Tibial nerve (tissue), 4 donors: Measurements from ENCODE around the gene APOBEC2. TPM values are rescaled to one million over a fixed set of nuclear protein-coding genes. Genes with fewer than 3 reads are reported as not detected.

Source experiments
- DNase-seq, 2 donors: peaks; one replicate each; pipeline ENCODE4 v3.0.0-alpha.2; 2019; ENCODE audit warnings: low spot score in 2 of 2
- H3K27ac ChIP-seq, 4 donors: fragments of 200-600 bp; sonication (generic) in 3 of 4; one replicate each; pipeline ENCODE4 v1.5.1; 2017 to 2019; ENCODE audit warnings: mild to moderate bottlenecking in 1 of 4
- H3K27me3 ChIP-seq, 2 donors: fragments of 200-600 bp; sonication (generic) in 1 of 2; one replicate each; pipeline versions ENCODE4 v1.5.1 to v1.6.0; 2017 to 2019
- H3K36me3 ChIP-seq, 3 donors: fragments of 200-600 bp; sonication (generic); one replicate each; pipeline ENCODE4 v1.5.1; 2018 to 2019
- H3K4me1 ChIP-seq, 4 donors: fragments of 200-600 bp; sonication (generic) in 3 of 4; one replicate each; pipeline ENCODE4 v1.5.1; 2017 to 2019
- H3K4me3 ChIP-seq, 4 donors: fragments of 200-600 bp; sonication (generic) in 3 of 4; one replicate each; pipeline ENCODE4 v1.5.1; 2017 to 2019; ENCODE audit warnings: mild to moderate bottlenecking in 1 of 4, moderate library complexity in 1 of 4
- H3K9me3 ChIP-seq, 4 donors: fragments of 200-600 bp; sonication (generic) in 3 of 4; one replicate each; pipeline ENCODE4 v1.5.1; 2017 to 2019
- CTCF ChIP-seq, 5 experiments: fragments of 200-600 bp in 3 of 5; fragments of 450-650 bp in 2 of 5; sonication (generic) in 3 of 5; IDR thresholded peaks; one replicate each; pipeline ENCODE4 v1.5.1; 2016 to 2019; ENCODE audit warnings: antibody characterized with exemption in 5 of 5, mild to moderate bottlenecking in 3 of 5, moderate library complexity in 2 of 5
- EP300 ChIP-seq, 2 donors: sonication (generic); formaldehyde crosslinking; IDR thresholded peaks; one replicate each; pipeline ENCODE4 v1.6.1; 2017; ENCODE audit warnings: antibody characterized with exemption in 2 of 2, mild to moderate bottlenecking in 1 of 2
- POLR2A ChIP-seq, 2 donors: fragments of 450-650 bp; IDR thresholded peaks; one replicate each; pipeline ENCODE4 v1.6.1; 2017; ENCODE audit warnings: antibody characterized with exemption in 2 of 2, mild to moderate bottlenecking in 2 of 2, moderate library complexity in 2 of 2
- WGBS, 2 donors: methylation state at CpG; one replicate each; pipeline ENCODE4 v1.1.5; 2018; 5-methylcytosine and 5-hydroxymethylcytosine counted together
- total RNA-seq, 4 donors: library from RNA; depleted of rRNA; stranded (reverse); fragments of >200 nt; gene quantifications; one replicate each; pipeline ENCODE4 v1.1.0, GENCODE V29; 2016

The APOBEC2 gene
- total RNA-seq, 4 donors from 2014 or later: not detected

GRCh38 chr6:41080621-41081020, 27.6 kb downstream of the APOBEC2 start:
- Histone ChIP-seq H3K27ac (no peak overlapping the region), H3K4me3 (no peak overlapping the region), H3K36me3 (peaks cover 0 to 56% (median 7%) of the 10 kb centered on the region in 3 donors), H3K27me3 (no peaks in the 10 kb centered on the region), H3K9me3 (no peaks in the 10 kb centered on the region), H3K4me1 (peaks cover 0 to 25% (median 10%) of the 10 kb centered on the region in 4 donors)
- 83 to 87% methylated on average over 2 of the region's 2 CpGs for WGBS, 2 donors
- TF ChIP-seq CTCF (IDR thresholded peaks at IDR 0.05): no peak
- TF ChIP-seq POLR2A (IDR thresholded peaks at IDR 0.05): no peak
- no peak for DNase-seq

GRCh38 chr6:41083072-41083471, 30.1 kb downstream of the APOBEC2 start:
- H3K27me3 ChIP-seq: no peaks in the 10 kb centered on the region
- H3K4me1 ChIP-seq: peaks cover 0 to 5% (median 2%) of the 10 kb centered on the region in 4 donors
- H3K36me3 ChIP-seq: peaks cover 0 to 79% (median 7%) of the 10 kb centered on the region in 3 donors

GRCh38 chr6:41085182-41085581, 32.2 kb downstream of the APOBEC2 start:
- Histone ChIP-seq H3K4me3 (no peak overlapping the region), H3K27ac (no peak overlapping the region), H3K9me3 (no peaks in the 10 kb centered on the region), H3K27me3 (no peaks in the 10 kb centered on the region), H3K36me3 (peaks cover 0 to 85% (median 7%) of the 10 kb centered on the region in 3 donors), H3K4me1 (peaks cover 0 to 5% (median 0%) of the 10 kb centered on the region in 4 donors)
- no peak for DNase-seq
- TF ChIP-seq EP300 (IDR thresholded peaks at IDR 0.05) (no peak), POLR2A (IDR thresholded peaks at IDR 0.05) (no peak), CTCF (IDR thresholded peaks at IDR 0.05) (no peak)

More at GRCh38 chr6:41083072-41083471, 30.1 kb downstream of the APOBEC2 start:
- H3K9me3 ChIP-seq: no peaks in the 10 kb centered on the region
- DNase-seq: no peak
- no peak overlapping the region for H3K27ac ChIP-seq
- TF ChIP-seq CTCF (IDR thresholded peaks at IDR 0.05) (no peak), EP300 (IDR thresholded peaks at IDR 0.05) (no peak), POLR2A (IDR thresholded peaks at IDR 0.05) (no peak)
- H3K4me3 ChIP-seq: no peak overlapping the region

- 90 to 94% methylated on average over 4 of the region's 4 CpGs for WGBS, 2 donors
- peaks cover 0 to 94% (median 7%) of the 10 kb centered on the region in 3 donors for H3K36me3 ChIP-seq
- H3K27ac ChIP-seq: no peak overlapping the region
These were observed 35.4 kb downstream of the APOBEC2 start for GRCh38 chr6:41088451-41088850.

More at GRCh38 chr6:41088451-41088850, 35.4 kb downstream of the APOBEC2 start:
- Histone ChIP-seq H3K27me3 (no peaks in the 10 kb centered on the region), H3K9me3 (no peaks in the 10 kb centered on the region), H3K4me3 (no peak overlapping the region), H3K4me1 (peaks cover 0 to 5% (median 0%) of the 10 kb centered on the region in 4 donors)
- DNase-seq: no peak
- no peak for TF ChIP-seq EP300 (IDR thresholded peaks at IDR 0.05)
- no peak for TF ChIP-seq POLR2A (IDR thresholded peaks at IDR 0.05)
- TF ChIP-seq CTCF (IDR thresholded peaks at IDR 0.05): no peak
